ENCODE data around the gene USP32.

USP32 gene

DNA sequence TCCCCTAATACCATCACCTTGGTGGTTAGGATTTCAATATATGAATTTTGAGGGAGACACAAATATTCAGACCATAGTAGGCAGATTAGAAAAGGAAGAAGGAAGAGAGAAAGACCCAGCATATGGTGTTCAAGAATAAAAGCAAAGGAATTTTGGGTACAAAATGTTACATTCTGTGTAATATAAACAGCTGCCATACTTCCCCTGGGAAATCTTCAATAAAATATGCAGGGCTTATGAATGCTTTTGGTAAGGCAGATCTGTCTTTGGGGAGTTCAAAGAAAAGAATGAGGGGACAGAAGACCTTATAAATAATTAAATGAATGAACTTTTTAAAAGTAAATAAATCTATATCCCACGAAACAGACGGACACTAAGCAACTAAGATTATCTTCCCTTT lies 91.9 kb downstream of the USP32 start:
- H3K4me3 ChIP-seq (ENCODE audit: low read depth, low read length) = no peak overlapping the region
- no peak for DNase-seq (ENCODE audit: low read depth)
- no peak for TF ChIP-seq CTCF (IDR thresholded peaks at IDR 0.05; ENCODE audit: control insufficient read depth, extremely low read depth, insufficient read depth)

GRCh38 chr17:60297760-60298401 lies 94.1 kb downstream of the USP32 start:
- no peak for TF ChIP-seq CTCF (IDR thresholded peaks at IDR 0.05; ENCODE audit: control insufficient read depth, extremely low read depth, insufficient read depth)
- no peak overlapping the region for H3K4me3 ChIP-seq (ENCODE audit: low read depth, low read length)
- DNase-seq (ENCODE audit: low read depth) = no peak

GRCh38 chr17:60296177-60296576 lies 95.8 kb downstream of the USP32 start:
- no peak overlapping the region for H3K4me3 ChIP-seq (ENCODE audit: low read depth, low read length)
- no peak for DNase-seq (ENCODE audit: low read depth)
- no peak for TF ChIP-seq CTCF (IDR thresholded peaks at IDR 0.05; ENCODE audit: control insufficient read depth, extremely low read depth, insufficient read depth)

DNA sequence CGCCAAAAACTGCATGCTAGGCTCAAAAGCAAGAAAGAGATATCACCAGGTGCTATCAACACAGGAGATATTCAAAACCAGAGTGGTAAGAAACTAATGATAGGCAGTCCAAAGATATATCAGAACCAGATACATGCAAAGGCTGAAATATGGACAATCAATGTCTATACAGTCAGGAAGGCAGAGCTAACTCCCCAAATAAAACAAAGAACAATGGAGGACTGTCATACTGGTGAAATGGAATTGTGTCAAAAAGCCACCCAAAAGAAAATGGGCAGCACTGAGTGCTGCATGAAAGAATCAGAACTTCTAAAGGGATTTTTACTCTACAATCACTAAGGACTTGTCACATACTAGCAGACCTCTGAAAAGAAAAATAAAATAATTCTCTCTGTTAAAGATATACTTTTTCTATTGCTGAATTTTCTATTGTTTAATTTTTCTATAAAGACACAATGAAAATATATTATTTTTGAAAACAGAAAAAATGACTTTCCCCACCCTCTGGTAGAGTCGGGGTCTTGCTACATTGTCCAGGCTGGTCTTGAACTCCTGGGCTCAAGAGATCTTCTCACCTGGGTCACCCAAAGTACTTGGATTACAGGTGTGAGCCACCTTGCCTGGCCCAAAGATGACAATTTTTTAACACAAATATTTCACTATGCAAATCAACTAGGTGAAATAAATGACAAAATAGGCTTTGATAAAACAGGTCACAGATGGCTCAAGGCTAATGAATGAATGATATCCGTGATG lies 98.2 kb downstream of the USP32 start:
- no peak for TF ChIP-seq CTCF (IDR thresholded peaks at IDR 0.05; ENCODE audit: control insufficient read depth, extremely low read depth, insufficient read depth)
- H3K4me3 ChIP-seq (ENCODE audit: low read depth, low read length) = no peak overlapping the region
- no peak for DNase-seq (ENCODE audit: low read depth)

DNA sequence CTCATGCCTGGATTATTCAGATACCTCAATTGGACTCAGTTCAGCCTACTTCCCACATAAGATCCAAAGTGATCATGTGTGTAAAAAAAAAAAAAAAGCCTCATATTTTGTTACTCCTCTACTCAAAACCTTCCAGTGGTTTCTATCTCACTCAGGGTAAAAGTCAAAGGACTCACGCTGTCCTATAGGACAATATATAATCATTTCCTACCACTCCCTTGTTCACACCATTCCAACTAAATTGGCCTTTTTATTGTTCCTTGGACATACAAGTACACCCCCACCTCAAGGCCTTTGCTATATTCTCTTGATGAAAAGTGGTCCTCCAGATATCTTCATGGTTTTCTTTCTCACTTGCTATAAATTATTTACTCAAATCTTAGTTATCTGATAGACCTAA lies 99.2 kb downstream of the USP32 start:
- TF ChIP-seq CTCF (IDR thresholded peaks at IDR 0.05; ENCODE audit: control insufficient read depth, extremely low read depth, insufficient read depth) = no peak
- DNase-seq (ENCODE audit: low read depth) = no peak
- H3K4me3 ChIP-seq (ENCODE audit: low read depth, low read length) = no peak overlapping the region

DNA sequence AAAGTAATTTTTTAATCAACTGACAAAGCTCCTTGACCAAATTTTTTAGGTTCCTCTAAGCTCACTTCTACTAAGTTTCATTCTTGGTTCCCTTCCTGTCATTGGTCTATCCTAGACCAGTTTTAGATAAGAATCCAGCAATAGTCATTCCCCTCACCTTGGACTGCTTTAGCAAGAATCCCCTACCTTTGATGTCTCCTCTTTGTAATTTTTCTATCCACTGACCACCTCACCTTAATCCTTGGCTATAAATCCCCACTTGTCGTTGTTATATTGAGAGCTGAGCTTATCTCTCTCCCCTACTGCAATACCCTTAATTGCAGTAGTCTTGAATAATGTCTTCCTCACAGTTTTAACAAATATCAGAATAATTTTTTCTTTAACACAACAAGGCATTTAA lies 107.2 kb downstream of the USP32 start:
- TF ChIP-seq CTCF (IDR thresholded peaks at IDR 0.05; ENCODE audit: control insufficient read depth, extremely low read depth, insufficient read depth) = no peak
- no peak overlapping the region for H3K4me3 ChIP-seq (ENCODE audit: low read depth, low read length)
- DNase-seq (ENCODE audit: low read depth) = no peak
